ENCODE data around the gene STRBP.

DNA sequence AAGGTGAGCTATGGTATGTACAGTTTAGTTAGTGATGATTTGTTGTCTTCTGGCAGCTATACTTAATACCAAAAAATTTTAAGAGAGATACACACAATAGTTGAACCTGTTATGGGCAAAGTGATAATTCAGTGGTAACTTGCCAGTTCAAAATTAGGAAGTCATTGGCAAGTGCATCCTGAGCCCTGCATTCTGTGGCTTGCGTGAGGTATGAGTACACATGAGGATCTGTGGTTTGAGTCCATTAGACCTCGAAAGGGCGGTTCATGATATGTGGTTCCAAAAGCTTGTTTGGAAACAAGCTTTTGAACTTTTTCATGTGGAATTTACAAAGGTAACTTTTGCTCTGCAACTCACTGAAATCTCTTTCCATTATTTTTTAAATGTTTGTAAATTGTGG, 187.9 kb downstream of the STRBP start:
- TF ChIP-seq TAF1 (IDR thresholded peaks at IDR 0.05; ENCODE audit: borderline replicate concordance, insufficient read depth, low read length) (no peak), FOXP2 (optimal IDR thresholded peaks at IDR 0.05; ENCODE audit: borderline replicate concordance, extremely low read depth, extremely low read length, insufficient read depth) (no peak), POLR2AphosphoS5 (IDR thresholded peaks at IDR 0.05; ENCODE audit: low read depth, low read length) (no peak), REST (IDR thresholded peaks at IDR 0.05; ENCODE audit: insufficient read depth in 1 of 2, low read depth in 2 of 2, low read length in 2 of 2) (no peak), SIN3A (IDR thresholded peaks at IDR 0.05; ENCODE audit: borderline replicate concordance, insufficient read depth, low read length) (no peak)

All from PFSK-1 (cell line).